ENCODE results near the gene OR51E2. TPM values are rescaled to one million over a fixed set of nuclear protein-coding genes. Genes with fewer than 3 reads are reported as not detected.

The OR51E2 gene, protein sequence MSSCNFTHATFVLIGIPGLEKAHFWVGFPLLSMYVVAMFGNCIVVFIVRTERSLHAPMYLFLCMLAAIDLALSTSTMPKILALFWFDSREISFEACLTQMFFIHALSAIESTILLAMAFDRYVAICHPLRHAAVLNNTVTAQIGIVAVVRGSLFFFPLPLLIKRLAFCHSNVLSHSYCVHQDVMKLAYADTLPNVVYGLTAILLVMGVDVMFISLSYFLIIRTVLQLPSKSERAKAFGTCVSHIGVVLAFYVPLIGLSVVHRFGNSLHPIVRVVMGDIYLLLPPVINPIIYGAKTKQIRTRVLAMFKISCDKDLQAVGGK
- total RNA-seq (2022; extraction: Qiagen RNA extraction; ENCODE audit: low read depth) = not detected in 5 replicates

DNA sequence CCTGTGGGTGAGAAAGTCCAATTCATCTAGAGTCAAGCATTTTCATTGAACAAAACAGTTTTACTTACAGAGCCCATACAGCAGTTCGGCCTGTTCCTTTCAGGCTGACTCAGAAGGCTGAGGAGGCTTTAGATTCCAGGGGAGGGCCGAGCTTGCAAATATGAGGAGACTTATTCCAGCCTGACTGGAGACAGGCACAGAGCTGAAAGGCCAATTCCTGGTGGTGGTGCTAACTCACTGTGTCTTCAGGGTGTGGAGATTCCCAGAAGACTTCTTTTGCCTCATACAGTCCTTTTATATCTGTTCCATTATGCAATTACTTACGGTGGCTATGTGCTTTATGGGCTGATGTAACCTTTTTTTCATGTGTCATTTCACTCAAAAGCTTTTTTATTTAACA lies at the start of gene OR51E2:
Gene OR51E2, minus strand, starts transcription at position 269 of the 400 bp plus-strand sequence. CDS start 15,142 bp downstream, outside the sequence.

DNA sequence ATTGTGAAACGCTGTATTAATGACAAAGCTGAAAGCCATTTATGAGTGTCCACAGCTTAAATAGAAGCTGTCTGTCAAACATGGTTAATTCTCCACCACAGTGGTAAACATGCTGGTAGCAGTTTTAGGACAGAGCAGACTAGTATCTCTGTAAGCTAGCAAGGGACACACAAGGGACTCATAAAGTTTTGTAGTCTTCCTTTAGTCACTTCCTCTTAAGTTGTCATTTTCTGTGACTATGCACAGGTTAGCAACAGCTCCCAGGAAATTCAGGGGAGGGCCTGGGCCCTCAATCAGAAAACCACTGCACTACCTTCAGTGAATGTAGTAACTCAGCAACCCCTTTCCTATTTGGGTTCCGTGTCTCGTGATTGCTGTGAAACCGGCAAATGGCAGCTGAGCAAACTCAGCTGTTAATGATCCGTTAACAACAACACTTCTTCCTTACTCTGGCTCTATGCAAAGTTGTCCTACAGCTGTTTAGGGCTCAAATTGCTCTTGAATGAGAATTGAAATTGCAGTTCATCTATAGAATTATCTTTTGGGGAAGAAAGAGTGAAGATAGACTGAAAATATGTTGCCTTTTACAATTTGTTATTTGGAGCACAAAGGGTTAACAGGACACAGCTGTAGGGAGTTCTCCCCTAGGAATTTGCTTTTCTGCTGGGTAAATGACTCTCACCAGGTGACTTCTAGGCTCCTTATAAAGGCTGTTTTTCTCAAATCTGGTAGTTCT lies 6.6 kb upstream of the OR51E2 start, which contains the start of gene MMP26:
Gene MMP26, plus strand, starts transcription at position 731 of the 736 bp plus-strand sequence.

DNA sequence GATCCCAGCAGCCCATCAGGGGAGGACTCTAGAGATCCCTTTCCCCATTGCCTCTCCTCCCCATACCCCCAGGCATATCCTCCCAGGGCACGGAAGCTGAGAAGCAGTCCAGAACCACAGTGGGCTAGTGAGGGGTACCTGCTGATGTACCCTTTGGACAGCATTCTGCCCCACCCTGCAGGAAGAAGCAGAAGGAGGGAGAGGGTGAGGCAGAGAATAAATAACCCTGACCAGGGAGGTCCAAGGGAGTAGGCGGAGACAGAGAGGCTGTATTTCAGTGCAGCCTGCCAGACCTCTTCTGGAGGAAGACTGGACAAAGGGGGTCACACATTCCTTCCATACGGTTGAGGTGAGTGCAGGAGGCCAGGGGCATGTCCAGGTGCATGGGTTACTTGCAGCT lies 54.0 kb downstream of the OR51E2 start, which contains the start of gene OR51E1:
Gene OR51E1, plus strand, starts transcription at position 301 of the 400 bp plus-strand sequence. CDS start 8,545 bp downstream, outside the sequence.

DNA sequence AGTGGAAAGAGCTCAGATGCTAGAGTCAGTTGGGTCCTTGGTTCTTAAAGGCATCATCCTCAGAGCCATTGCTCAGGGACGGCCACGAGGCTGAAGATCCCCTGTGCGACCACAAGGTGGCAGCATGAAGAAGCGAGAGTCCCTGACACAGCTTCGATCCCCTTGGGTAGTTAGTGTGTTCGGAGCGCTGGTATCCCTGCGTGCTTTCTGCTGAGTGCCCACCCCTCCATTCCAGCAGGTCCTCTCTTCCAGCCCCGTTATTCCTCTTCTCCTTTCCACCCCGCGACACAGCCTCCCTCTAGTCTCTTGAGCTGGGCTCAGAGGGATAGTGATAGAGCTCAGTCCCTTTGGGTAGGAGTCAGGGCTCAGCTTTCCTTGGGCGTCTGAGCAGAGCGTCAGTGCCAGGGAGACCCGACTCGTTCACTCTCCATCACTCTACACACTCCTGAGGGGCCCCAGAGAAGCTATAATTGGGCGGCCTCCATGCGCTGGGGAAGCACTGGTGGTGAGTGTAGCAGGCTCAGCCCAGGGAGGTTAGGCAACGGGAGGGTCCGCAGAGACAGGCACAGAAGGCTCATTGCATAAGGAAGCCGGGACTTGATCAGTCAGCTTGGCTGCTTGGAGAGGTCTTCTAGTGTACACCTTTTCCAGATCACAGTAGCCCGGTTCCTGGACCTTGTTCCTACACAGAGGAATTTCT lies 60.5 kb downstream of the OR51E2 start, which contains the start of gene OR51D1:
Gene OR51D1, plus strand, starts transcription at position 516 of the 700 bp plus-strand sequence. CDS start 2,314 bp downstream, outside the sequence.

Other genes starting within 250 kb of the OR51E2 start
- gene OR52K2, start 248.6 kb downstream of the OR51E2 start, total RNA-seq (2022; extraction: Qiagen RNA extraction; ENCODE audit: low read depth) = not detected in 5 replicates
- gene OR52K1, start 215.2 kb downstream of the OR51E2 start, total RNA-seq (2022; extraction: Qiagen RNA extraction; ENCODE audit: low read depth) = not detected in 5 replicates
- not detected in 5 replicates for gene OR52M1, start 152.7 kb downstream of the OR51E2 start, total RNA-seq (2022; extraction: Qiagen RNA extraction; ENCODE audit: low read depth)
- gene OR52I2, start 116.1 kb downstream of the OR51E2 start, total RNA-seq (2022; extraction: Qiagen RNA extraction; ENCODE audit: low read depth) = not detected in 5 replicates
- gene OR52I1, start 103.8 kb downstream of the OR51E2 start, total RNA-seq (2022; extraction: Qiagen RNA extraction; ENCODE audit: low read depth) = not detected in 5 replicates
- gene TRIM68, start 89.6 kb downstream of the OR51E2 start, total RNA-seq (2022; extraction: Qiagen RNA extraction; ENCODE audit: low read depth) = 8.7 to 11.7 TPM (median 10.6 TPM) in 5 replicates
- not detected in 5 replicates for gene OR51D1, start 60.4 kb downstream of the OR51E2 start, total RNA-seq (2022; extraction: Qiagen RNA extraction; ENCODE audit: low read depth)
- gene OR51E1, start 53.9 kb downstream of the OR51E2 start, total RNA-seq (2022; extraction: Qiagen RNA extraction; ENCODE audit: low read depth) = not detected in 5 replicates
- gene MMP26, start 6.9 kb upstream of the OR51E2 start, total RNA-seq (2022; extraction: Qiagen RNA extraction; ENCODE audit: low read depth) = not detected in 5 replicates
- not detected in 5 replicates for gene OR51F1, start 72.1 kb upstream of the OR51E2 start, total RNA-seq (2022; extraction: Qiagen RNA extraction; ENCODE audit: low read depth)
- not detected in 5 replicates for gene OR52R1, start 106.5 kb upstream of the OR51E2 start, total RNA-seq (2022; extraction: Qiagen RNA extraction; ENCODE audit: low read depth)
- gene OR51F2, start 123.5 kb upstream of the OR51E2 start, total RNA-seq (2022; extraction: Qiagen RNA extraction; ENCODE audit: low read depth) = not detected in 5 replicates
- gene OR51S1, start 151.4 kb upstream of the OR51E2 start, total RNA-seq (2022; extraction: Qiagen RNA extraction; ENCODE audit: low read depth) = not detected in 5 replicates
- not detected in 5 replicates for gene OR51T1, start 184.0 kb upstream of the OR51E2 start, total RNA-seq (2022; extraction: Qiagen RNA extraction; ENCODE audit: low read depth)
- gene OR51A7, start 205.9 kb upstream of the OR51E2 start, total RNA-seq (2022; extraction: Qiagen RNA extraction; ENCODE audit: low read depth) = not detected in 5 replicates
- not detected in 5 replicates for gene OR51G2, start 221.5 kb upstream of the OR51E2 start, total RNA-seq (2022; extraction: Qiagen RNA extraction; ENCODE audit: low read depth)
- gene OR51G1, start 226.5 kb upstream of the OR51E2 start, total RNA-seq (2022; extraction: Qiagen RNA extraction; ENCODE audit: low read depth) = not detected in 5 replicates
- gene OR51A4, start 249.8 kb upstream of the OR51E2 start, total RNA-seq (2022; extraction: Qiagen RNA extraction; ENCODE audit: low read depth) = not detected in 5 replicates

Data from A549 treated with DMSO at 1 μM for 4 hours (cell line).